ENCODE data around the gene GRHL3. TPM values are rescaled to one million over a fixed set of nuclear protein-coding genes. Genes with fewer than 3 reads are reported as not detected.

The GRHL3 gene
- total and polyA plus RNA-seq, 4 donors: 0.07 to 0.09 (median 0.09) TPM

DNA sequence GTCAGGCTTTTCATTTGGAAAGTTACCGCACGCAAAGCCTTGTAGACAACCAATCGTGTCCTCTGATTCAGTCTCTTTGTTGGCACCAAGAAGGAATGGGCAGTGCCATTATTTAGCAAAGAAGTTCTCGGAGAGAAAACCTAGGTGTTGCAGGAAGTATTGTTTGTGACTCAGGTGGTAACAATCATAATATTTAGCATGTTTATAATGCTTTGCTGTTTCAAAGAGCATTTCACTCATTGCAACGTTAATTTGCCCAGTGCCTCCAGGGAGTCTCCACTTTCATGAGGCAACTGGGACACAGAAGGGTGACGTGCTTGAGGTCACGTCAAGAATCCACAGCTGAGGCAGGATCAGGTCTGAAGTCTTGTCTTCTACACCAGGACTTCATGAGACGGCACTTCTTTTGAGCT lies 63.0 kb downstream of the GRHL3 start (continued):
- TF ChIP-seq YY1 (IDR thresholded peaks at IDR 0.05) (no peak), ATF3 (IDR thresholded peaks at IDR 0.05) (no peak), EGR1 (IDR thresholded peaks at IDR 0.05; ENCODE audit: low read depth in 2 of 2) (no peak), JUND (IDR thresholded peaks at IDR 0.05) (no peak)

- no peak for TF ChIP-seq ATF3 (IDR thresholded peaks at IDR 0.05)
- no peak for TF ChIP-seq MAX (IDR thresholded peaks at IDR 0.05)
- TF ChIP-seq FOXA2 (IDR thresholded peaks at IDR 0.05): no peak
- TF ChIP-seq HNF4A (conservative IDR thresholded peaks at IDR 0.05): no peak
- TF ChIP-seq, protein P1, sequence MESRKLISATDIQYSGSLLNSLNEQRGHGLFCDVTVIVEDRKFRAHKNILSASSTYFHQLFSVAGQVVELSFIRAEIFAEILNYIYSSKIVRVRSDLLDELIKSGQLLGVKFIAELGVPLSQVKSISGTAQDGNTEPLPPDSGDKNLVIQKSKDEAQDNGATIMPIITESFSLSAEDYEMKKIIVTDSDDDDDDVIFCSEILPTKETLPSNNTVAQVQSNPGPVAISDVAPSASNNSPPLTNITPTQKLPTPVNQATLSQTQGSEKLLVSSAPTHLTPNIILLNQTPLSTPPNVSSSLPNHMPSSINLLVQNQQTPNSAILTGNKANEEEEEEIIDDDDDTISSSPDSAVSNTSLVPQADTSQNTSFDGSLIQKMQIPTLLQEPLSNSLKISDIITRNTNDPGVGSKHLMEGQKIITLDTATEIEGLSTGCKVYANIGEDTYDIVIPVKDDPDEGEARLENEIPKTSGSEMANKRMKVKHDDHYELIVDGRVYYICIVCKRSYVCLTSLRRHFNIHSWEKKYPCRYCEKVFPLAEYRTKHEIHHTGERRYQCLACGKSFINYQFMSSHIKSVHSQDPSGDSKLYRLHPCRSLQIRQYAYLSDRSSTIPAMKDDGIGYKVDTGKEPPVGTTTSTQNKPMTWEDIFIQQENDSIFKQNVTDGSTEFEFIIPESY (IDR thresholded peaks at IDR 0.05): no peak
- TF ChIP-seq JUND (IDR thresholded peaks at IDR 0.05): no peak
- TF ChIP-seq TAF1 (conservative IDR thresholded peaks at IDR 0.05): no peak
- no peak for TF ChIP-seq GABPA (IDR thresholded peaks at IDR 0.05 in 1 of 2, conservative IDR thresholded peaks at IDR 0.05 in 1 of 2)
- DNase-seq (ENCODE audit: low spot score): no peak
- no peaks in the 10 kb centered on the region for H3K27me3 ChIP-seq (ENCODE audit: control insufficient read depth in 4 of 4, insufficient read depth in 4 of 4, low read length in 3 of 4)
- H3K4me1 ChIP-seq (ENCODE audit: control insufficient read depth in 4 of 4, insufficient read depth in 4 of 4, low read length in 3 of 4): peaks cover 6 to 34% (median 31%) of the 10 kb centered on the region in 4 donors
- H3K27ac ChIP-seq (ENCODE audit: low read depth in 1 of 2, low read length in 2 of 2): no peak overlapping the region
- H3K4me3 ChIP-seq (ENCODE audit: low read depth in 1 of 3, low read length in 3 of 3): no peak overlapping the region
- no peaks in the 10 kb centered on the region for H3K9me3 ChIP-seq (ENCODE audit: control insufficient read depth in 4 of 4, low read length in 3 of 4)
- no peak overlapping the region for H3K9ac ChIP-seq (ENCODE audit: low read depth in 1 of 2, low read length in 2 of 2)
- H3K36me3 ChIP-seq (ENCODE audit: control insufficient read depth in 4 of 4, insufficient read depth in 3 of 4, low read depth in 1 of 4, low read length in 3 of 4): no peaks in the 10 kb centered on the region
- WGBS: 93% methylated on average over 2 of the region's 2 CpGs
Measured at GRCh38 chr1:24383381-24383940, 64.3 kb downstream of the GRHL3 start.

- no peaks in the 10 kb centered on the region for H3K9me3 ChIP-seq (ENCODE audit: control insufficient read depth in 4 of 4, low read length in 3 of 4)
- DNase-seq (ENCODE audit: low spot score): no peak
- H3K27ac ChIP-seq (ENCODE audit: low read depth in 1 of 2, low read length in 2 of 2): no peak overlapping the region
- no peak for TF ChIP-seq JUND (IDR thresholded peaks at IDR 0.05)
- H3K27me3 ChIP-seq (ENCODE audit: control insufficient read depth in 4 of 4, insufficient read depth in 4 of 4, low read length in 3 of 4): no peaks in the 10 kb centered on the region
- H3K4me1 ChIP-seq (ENCODE audit: control insufficient read depth in 4 of 4, insufficient read depth in 4 of 4, low read length in 3 of 4): peaks cover 6 to 44% (median 41%) of the 10 kb centered on the region in 4 donors
- 86% methylated on average over 13 of the region's 13 CpGs for WGBS
- no peaks in the 10 kb centered on the region for H3K36me3 ChIP-seq (ENCODE audit: control insufficient read depth in 4 of 4, insufficient read depth in 3 of 4, low read depth in 1 of 4, low read length in 3 of 4)
- H3K9ac ChIP-seq (ENCODE audit: low read depth in 1 of 2, low read length in 2 of 2): no peak overlapping the region
- no peak overlapping the region for H3K4me3 ChIP-seq (ENCODE audit: low read depth in 1 of 3, low read length in 3 of 3)
Measured at GRCh38 chr1:24384251-24385090, 65.3 kb downstream of the GRHL3 start.
